COLO829 (cell line): ENCODE results near the gene PC.
A peak's percentile ranks its signal among the peaks of the same experiment; 100 is the strongest.
"Not testable (repeated sequence)": the region's sequence is repeated elsewhere in the genome, so short reads cannot be mapped to it uniquely, and the experiment has no call there.

Source experiments
- DNase-seq: peaks from one replicate; pipeline ENCODE4 v3.0.0; 2012; ENCODE audit warnings: low spot score

The PC gene

GRCh38 chr11:66958232-66958955, at the start of gene PC:
PC (minus strand) TSS chr11:66958383; CDS start chr11:66872159, 86,224 bp downstream.
- DNase-seq, result peak; percentile 99

- no peak for DNase-seq
These were observed 48.9 kb upstream of the PC start for GRCh38 chr11:67007126-67007525.

GRCh38 chr11:67006029-67006884, 48.1 kb upstream of the PC start:
- DNase-seq, result peak; percentile 52

- not testable (repeated sequence) for DNase-seq
These were observed 47.0 kb upstream of the PC start for GRCh38 chr11:67005200-67005599.

- no peak for DNase-seq
These were observed 44.8 kb upstream of the PC start for GRCh38 chr11:67002921-67003411.

GRCh38 chr11:67002297-67002913, 44.2 kb upstream of the PC start:
- DNase-seq, result no peak

GRCh38 chr11:67001332-67001731, 43.1 kb upstream of the PC start:
- no peak for DNase-seq

- no peak for DNase-seq
These were observed 41.4 kb upstream of the PC start for GRCh38 chr11:66999555-66999954.

GRCh38 chr11:66996609-66997273, 38.6 kb upstream of the PC start:
- no peak for DNase-seq

GRCh38 chr11:66992041-66992440, 33.9 kb upstream of the PC start:
- DNase-seq, result no peak

GRCh38 chr11:66989360-66989759, 31.2 kb upstream of the PC start:
- not testable (repeated sequence) for DNase-seq

GRCh38 chr11:66988741-66989140, 30.6 kb upstream of the PC start:
- DNase-seq, result not testable (repeated sequence)

GRCh38 chr11:66987924-66988637, 29.9 kb upstream of the PC start:
- no peak for DNase-seq

GRCh38 chr11:66987158-66987620, 29.0 kb upstream of the PC start:
- DNase-seq, result no peak

GRCh38 chr11:66986178-66986545, 28.0 kb upstream of the PC start:
- DNase-seq, result no peak

- DNase-seq, result no peak
These were observed 27.5 kb upstream of the PC start for GRCh38 chr11:66985508-66986177.

- no peak for DNase-seq
These were observed 25.2 kb upstream of the PC start for GRCh38 chr11:66983275-66983924.

GRCh38 chr11:66981976-66982578, 23.9 kb upstream of the PC start:
- DNase-seq, result peak; percentile 63

- no peak for DNase-seq
These were observed 21.3 kb upstream of the PC start for GRCh38 chr11:66979336-66979980.
